ENCODE results near the gene PDHA1. TPM values are rescaled to one million over a fixed set of nuclear protein-coding genes. Genes with fewer than 3 reads are reported as not detected.
A peak's percentile ranks its signal among the peaks of the same experiment; 100 is the strongest.

Gene PDHA1
- 113 TPM for total RNA-seq
- 161 TPM for polyA plus RNA-seq
- long read RNA-seq, donor 1, partial matches to known transcripts, result 0 of 7 reads
- long read RNA-seq, donor 1, other reads (novel, unspliced or antisense), result 0 of 7 reads
- long read RNA-seq, donor 2, transcript PDHA1-206 (11 exons, 3,310 nt), result major isoform, 29 of 160 reads
- long read RNA-seq, donor 2, partial matches to known transcripts, result 117 of 160 reads
- long read RNA-seq, donor 2, other reads (novel, unspliced or antisense), result 0 of 160 reads
- long read RNA-seq, donor 3, transcript PDHA1-208 (3 exons, 791 nt), result minor isoform, 11 of 118 reads
- long read RNA-seq, donor 3, transcript PDHA1-206 (11 exons, 3,310 nt), result major isoform, 39 of 118 reads
- long read RNA-seq, donor 3, partial matches to known transcripts, result 58 of 118 reads
- long read RNA-seq, donor 3, other reads (novel, unspliced or antisense), result 0 of 118 reads
- long read RNA-seq, donor 4, transcript PDHA1-206 (11 exons, 3,310 nt), result major isoform, 7 of 26 reads
- long read RNA-seq, donor 4, partial matches to known transcripts, result 9 of 26 reads
- long read RNA-seq, donor 4, other reads (novel, unspliced or antisense), result 0 of 26 reads
- long read RNA-seq, donor 5, transcript PDHA1-210 (4 exons, 437 nt), result minor isoform, 5 of 125 reads
- long read RNA-seq, donor 5, transcript PDHA1-206 (11 exons, 3,310 nt), result major isoform, 40 of 125 reads
- long read RNA-seq, donor 5, partial matches to known transcripts, result 61 of 125 reads
- long read RNA-seq, donor 5, other reads (novel, unspliced or antisense), result 0 of 125 reads
- long read RNA-seq, donor 6, transcript PDHA1-206 (11 exons, 3,310 nt), result major isoform, 23 of 74 reads
- long read RNA-seq, donor 6, partial matches to known transcripts, result 38 of 74 reads
- long read RNA-seq, donor 6, other reads (novel, unspliced or antisense), result 0 of 74 reads
- long read RNA-seq, donor 7, transcript PDHA1-206 (11 exons, 3,310 nt), result major isoform, 29 of 56 reads
- long read RNA-seq, donor 7, partial matches to known transcripts, result 19 of 56 reads
- long read RNA-seq, donor 7, other reads (novel, unspliced or antisense), result 0 of 56 reads
- long read RNA-seq, donor 8, transcript PDHA1-206 (11 exons, 3,310 nt), result major isoform, 11 of 24 reads
- long read RNA-seq, donor 8, partial matches to known transcripts, result 7 of 24 reads
- long read RNA-seq, donor 8, other reads (novel, unspliced or antisense), result 0 of 24 reads
- long read RNA-seq, donor 9, transcript PDHA1-206 (11 exons, 3,310 nt), result major isoform, 16 of 33 reads
- long read RNA-seq, donor 9, partial matches to known transcripts, result 11 of 33 reads
- long read RNA-seq, donor 9, other reads (novel, unspliced or antisense), result 0 of 33 reads
- long read RNA-seq, donor 10, transcript PDHA1-206 (11 exons, 3,310 nt), result major isoform, 11 of 37 reads
- long read RNA-seq, donor 10, partial matches to known transcripts, result 18 of 37 reads
- long read RNA-seq, donor 10, other reads (novel, unspliced or antisense), result 0 of 37 reads

DNA sequence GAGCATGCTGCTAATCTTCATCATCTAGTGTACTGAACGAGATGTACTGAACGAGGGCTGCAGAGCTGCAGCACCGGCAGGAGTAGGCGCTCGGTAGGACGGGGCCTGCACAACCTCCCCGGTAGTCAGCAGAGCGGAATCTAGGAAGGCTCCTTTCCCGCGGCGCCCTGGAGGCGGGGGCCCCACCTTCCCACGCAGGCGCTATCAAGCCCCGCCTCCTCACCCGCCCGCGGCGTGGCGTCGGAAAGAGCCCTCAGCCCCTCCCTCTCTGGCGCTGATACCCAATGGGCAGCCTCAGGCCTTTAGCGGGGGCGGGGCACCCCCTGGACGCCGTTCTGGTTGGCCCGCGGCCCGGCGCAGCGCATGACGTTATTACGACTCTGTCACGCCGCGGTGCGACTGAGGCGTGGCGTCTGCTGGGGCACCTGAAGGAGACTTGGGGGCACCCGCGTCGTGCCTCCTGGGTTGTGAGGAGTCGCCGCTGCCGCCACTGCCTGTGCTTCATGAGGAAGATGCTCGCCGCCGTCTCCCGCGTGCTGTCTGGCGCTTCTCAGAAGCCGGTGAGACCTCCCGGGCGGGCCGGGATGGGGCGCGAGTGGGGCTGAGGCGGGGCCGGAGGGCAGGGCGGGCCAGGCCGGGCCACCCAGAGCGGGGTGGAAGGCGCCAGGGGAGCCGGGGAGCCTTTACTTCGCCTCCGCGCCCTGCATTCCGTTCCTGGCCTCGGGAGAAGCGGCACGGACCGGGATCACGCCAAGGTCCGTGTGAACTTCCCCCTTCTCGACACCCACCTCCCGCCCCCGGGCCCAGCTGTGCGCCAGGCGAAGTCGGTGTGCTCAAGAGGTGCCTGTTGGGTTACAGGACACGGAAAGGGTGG lies at the start of gene PDHA1:
PDHA1 (plus strand) TSS at position 393 of the 874 bp plus-strand sequence; CDS start at position 504, 111 bp downstream.
- Histone ChIP-seq H3K4me1 (ENCODE audit: control insufficient read depth in 2 of 2, insufficient read depth in 2 of 2, low read length in 2 of 2) (peaks cover 4 to 14% of the 10 kb centered on the region in 2 donors), H3K36me3 (ENCODE audit: control insufficient read depth in 2 of 2, insufficient read depth in 2 of 2, low read length in 1 of 2) (no peaks in the 10 kb centered on the region), H3K27ac (ENCODE audit: low read depth in 1 of 2, low read length in 1 of 2) (peak within 1 kb of the TSS; percentile 64 to 87), H3K27me3 (ENCODE audit: control insufficient read depth in 2 of 2, insufficient read depth in 1 of 2, low read length in 1 of 2) (no peaks in the 10 kb centered on the region), H3K4me3 (ENCODE audit: low read length in 2 of 2) (peak within 1 kb of the TSS; percentile 69 to 74), H3K9me3 (ENCODE audit: control insufficient read depth in 2 of 2, insufficient read depth in 1 of 2, low read length in 1 of 2) (no peaks in the 10 kb centered on the region)
- under 1% methylated on average over 81 of the region's 81 CpGs for WGBS
- DNase-seq (ENCODE audit: low read depth in 6 of 9, low spot score in 9 of 9), result peak; percentile 65 to 96 (median 88)

GRCh38 chrX:19303256-19303880 lies 40.4 kb upstream of the PDHA1 start:
- Histone ChIP-seq H3K4me3 (ENCODE audit: low read length in 2 of 2) (no peak overlapping the region), H3K27me3 (ENCODE audit: control insufficient read depth in 2 of 2, insufficient read depth in 1 of 2, low read length in 1 of 2) (no peaks in the 10 kb centered on the region), H3K27ac (ENCODE audit: low read depth in 1 of 2, low read length in 1 of 2) (no peak overlapping the region), H3K36me3 (ENCODE audit: control insufficient read depth in 2 of 2, insufficient read depth in 2 of 2, low read length in 1 of 2) (no peaks in the 10 kb centered on the region), H3K9me3 (ENCODE audit: control insufficient read depth in 2 of 2, insufficient read depth in 1 of 2, low read length in 1 of 2) (no peaks in the 10 kb centered on the region), H3K4me1 (ENCODE audit: control insufficient read depth in 2 of 2, insufficient read depth in 2 of 2, low read length in 2 of 2) (no peaks in the 10 kb centered on the region)
- DNase-seq (ENCODE audit: low read depth in 6 of 9, low spot score in 9 of 9), result no peak
- 84% methylated on average over 10 of the region's 10 CpGs for WGBS

DNA sequence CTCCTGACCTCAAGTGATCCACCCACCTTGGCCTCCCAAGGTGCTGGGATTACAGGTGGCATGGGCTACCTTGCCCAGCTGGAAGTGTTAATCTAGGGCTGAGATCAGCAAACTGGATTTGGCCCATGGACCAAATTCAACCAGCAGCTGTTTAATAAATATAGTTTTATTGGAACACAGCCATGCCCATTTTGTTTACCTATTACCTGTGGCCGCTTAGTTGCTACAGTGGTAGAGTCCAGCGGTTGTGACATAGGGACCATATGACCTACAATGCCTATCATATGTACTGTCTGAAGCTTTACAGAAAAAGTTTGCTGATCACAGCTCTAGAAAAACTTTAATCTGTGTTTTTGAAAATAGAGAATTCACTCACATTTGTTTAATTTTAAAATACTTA lies 17.2 kb upstream of the PDHA1 start:
- Histone ChIP-seq H3K27me3 (ENCODE audit: control insufficient read depth in 2 of 2, insufficient read depth in 1 of 2, low read length in 1 of 2) (no peaks in the 10 kb centered on the region), H3K36me3 (ENCODE audit: control insufficient read depth in 2 of 2, insufficient read depth in 2 of 2, low read length in 1 of 2) (no peaks in the 10 kb centered on the region), H3K27ac (ENCODE audit: low read depth in 1 of 2, low read length in 1 of 2) (no peak overlapping the region), H3K4me1 (ENCODE audit: control insufficient read depth in 2 of 2, insufficient read depth in 2 of 2, low read length in 2 of 2) (no peaks in the 10 kb centered on the region), H3K9me3 (ENCODE audit: control insufficient read depth in 2 of 2, insufficient read depth in 1 of 2, low read length in 1 of 2) (no peaks in the 10 kb centered on the region), H3K4me3 (ENCODE audit: low read length in 2 of 2) (no peak overlapping the region)
- WGBS, result 98% methylated on average over 2 of the region's 2 CpGs
- DNase-seq (ENCODE audit: low read depth in 6 of 9, low spot score in 9 of 9), result no peak

DNA sequence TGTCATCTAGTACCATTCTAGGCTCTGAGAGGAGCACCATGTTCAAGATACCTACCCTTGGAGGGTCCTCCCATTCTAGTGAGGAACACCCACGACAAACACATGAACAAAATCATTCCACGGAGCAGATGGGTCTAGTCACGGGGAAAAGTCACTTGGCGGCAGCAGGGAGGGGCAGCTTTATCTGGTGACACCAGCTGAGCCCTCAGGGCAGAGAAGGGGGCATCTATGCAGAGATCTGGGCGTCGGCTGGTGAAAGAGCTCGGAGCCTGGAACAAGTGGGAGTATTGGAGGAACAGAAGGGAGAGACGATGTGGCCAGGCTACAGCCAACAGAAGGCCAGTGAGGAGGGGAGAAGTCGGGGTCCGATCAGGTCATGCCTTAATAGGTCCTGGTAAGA lies 11.9 kb upstream of the PDHA1 start:
- no peak overlapping the region for H3K4me3 ChIP-seq (ENCODE audit: low read length in 2 of 2)
- WGBS, result 94% methylated on average over 10 of the region's 10 CpGs
- peaks cover 0 to 12% of the 10 kb centered on the region in 2 donors for H3K9me3 ChIP-seq (ENCODE audit: control insufficient read depth in 2 of 2, insufficient read depth in 1 of 2, low read length in 1 of 2)
- H3K27ac ChIP-seq (ENCODE audit: low read depth in 1 of 2, low read length in 1 of 2), result no peak overlapping the region
- no peak for DNase-seq (ENCODE audit: low read depth in 6 of 9, low spot score in 9 of 9)
- H3K27me3 ChIP-seq (ENCODE audit: control insufficient read depth in 2 of 2, insufficient read depth in 1 of 2, low read length in 1 of 2), result no peaks in the 10 kb centered on the region
- no peaks in the 10 kb centered on the region for H3K36me3 ChIP-seq (ENCODE audit: control insufficient read depth in 2 of 2, insufficient read depth in 2 of 2, low read length in 1 of 2)
- no peaks in the 10 kb centered on the region for H3K4me1 ChIP-seq (ENCODE audit: control insufficient read depth in 2 of 2, insufficient read depth in 2 of 2, low read length in 2 of 2)

DNA sequence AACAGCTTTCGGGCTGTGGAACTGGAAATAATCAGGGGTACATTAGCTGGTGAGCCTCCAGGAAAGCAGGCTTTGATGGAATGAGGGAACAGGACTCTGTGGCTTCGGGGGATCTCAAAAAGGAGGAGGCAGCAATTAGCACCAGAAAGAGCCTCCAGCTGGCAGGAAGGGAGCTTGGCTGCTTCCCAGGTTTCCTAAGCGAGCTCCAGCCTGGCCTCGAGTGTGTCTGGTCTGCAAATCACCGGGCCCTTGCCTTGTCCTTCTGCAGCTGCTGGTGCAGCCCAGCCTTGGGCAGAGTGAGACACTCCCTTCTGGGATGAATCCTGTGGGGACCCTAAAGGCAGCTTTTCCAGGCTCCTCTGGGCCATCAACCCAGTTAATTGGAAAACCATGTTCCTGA lies 10.7 kb upstream of the PDHA1 start:
- Histone ChIP-seq H3K4me1 (ENCODE audit: control insufficient read depth in 2 of 2, insufficient read depth in 2 of 2, low read length in 2 of 2) (no peaks in the 10 kb centered on the region), H3K27ac (ENCODE audit: low read depth in 1 of 2, low read length in 1 of 2) (no peak overlapping the region), H3K36me3 (ENCODE audit: control insufficient read depth in 2 of 2, insufficient read depth in 2 of 2, low read length in 1 of 2) (no peaks in the 10 kb centered on the region), H3K9me3 (ENCODE audit: control insufficient read depth in 2 of 2, insufficient read depth in 1 of 2, low read length in 1 of 2) (peaks cover 0 to 12% of the 10 kb centered on the region in 2 donors), H3K4me3 (ENCODE audit: low read length in 2 of 2) (no peak overlapping the region), H3K27me3 (ENCODE audit: control insufficient read depth in 2 of 2, insufficient read depth in 1 of 2, low read length in 1 of 2) (no peaks in the 10 kb centered on the region)
- WGBS, result 81% methylated on average over 5 of the region's 5 CpGs
- DNase-seq (ENCODE audit: low read depth in 6 of 9, low spot score in 9 of 9), result no peak

- DNase-seq (ENCODE audit: low read depth in 6 of 9, low spot score in 9 of 9), result peak in 2 of 9 donors; percentile 7 to 28
- no peaks in the 10 kb centered on the region for H3K27me3 ChIP-seq (ENCODE audit: control insufficient read depth in 2 of 2, insufficient read depth in 1 of 2, low read length in 1 of 2)
- H3K9me3 ChIP-seq (ENCODE audit: control insufficient read depth in 2 of 2, insufficient read depth in 1 of 2, low read length in 1 of 2), result peaks cover 0 to 12% of the 10 kb centered on the region in 2 donors
- no peak overlapping the region for H3K27ac ChIP-seq (ENCODE audit: low read depth in 1 of 2, low read length in 1 of 2)
- H3K4me1 ChIP-seq (ENCODE audit: control insufficient read depth in 2 of 2, insufficient read depth in 2 of 2, low read length in 2 of 2), result no peaks in the 10 kb centered on the region
- 78% methylated on average over 16 of the region's 16 CpGs for WGBS
- no peak overlapping the region for H3K4me3 ChIP-seq (ENCODE audit: low read length in 2 of 2)
- H3K36me3 ChIP-seq (ENCODE audit: control insufficient read depth in 2 of 2, insufficient read depth in 2 of 2, low read length in 1 of 2), result no peaks in the 10 kb centered on the region
Observed at GRCh38 chrX:19334945-19335626, 8.6 kb upstream of the PDHA1 start.

- peak overlapping the region in 1 of 2 donors; percentile 70 for H3K27ac ChIP-seq (ENCODE audit: low read depth in 1 of 2, low read length in 1 of 2)
- H3K4me1 ChIP-seq (ENCODE audit: control insufficient read depth in 2 of 2, insufficient read depth in 2 of 2, low read length in 2 of 2), result peaks cover 4 to 14% of the 10 kb centered on the region in 2 donors
- no peaks in the 10 kb centered on the region for H3K27me3 ChIP-seq (ENCODE audit: control insufficient read depth in 2 of 2, insufficient read depth in 1 of 2, low read length in 1 of 2)
- WGBS, result 88% methylated on average over 6 of the region's 6 CpGs
- DNase-seq (ENCODE audit: low read depth in 6 of 9, low spot score in 9 of 9), result peak in 1 of 9 donors; percentile 15
- no peaks in the 10 kb centered on the region for H3K36me3 ChIP-seq (ENCODE audit: control insufficient read depth in 2 of 2, insufficient read depth in 2 of 2, low read length in 1 of 2)
- H3K9me3 ChIP-seq (ENCODE audit: control insufficient read depth in 2 of 2, insufficient read depth in 1 of 2, low read length in 1 of 2), result no peaks in the 10 kb centered on the region
- H3K4me3 ChIP-seq (ENCODE audit: low read length in 2 of 2), result no peak overlapping the region
Observed at GRCh38 chrX:19342331-19342906, 1.3 kb upstream of the PDHA1 start.

All from thymus (tissue), 14 donors.